Activated CD4-positive, alpha-beta T cell treated with anti-CD3 and anti-CD28 coated beads for 36 hours (primary cell): Measurements from ENCODE around the gene ASIC4. TPM values are rescaled to one million over a fixed set of nuclear protein-coding genes. Genes with fewer than 3 reads are reported as not detected.

Experiments used
- ATAC-seq: fragments of 200-7000 bp; cut with Tn5 transposase; one replicate; pipeline ENCODE4 v1.10.0; 2021; ENCODE audit warnings: mild to moderate bottlenecking, moderate library complexity
- CTCF ChIA-PET: fragments of 350-600 bp; sonication (Branson Sonifier 250); formaldehyde crosslinking; loops from one replicate; lab custom pipeline; 2021; ENCODE audit warnings: antibody characterized with exemption; lab: Charles Lee
- POLR2A ChIA-PET: fragments of 350-600 bp; sonication (Branson Sonifier 250); formaldehyde crosslinking; loops from one replicate; lab custom pipeline; 2021; ENCODE audit warnings: antibody characterized with exemption, inconsistent platforms; lab: Charles Lee
- DNase-seq: peaks from one replicate; pipeline ENCODE4 v3.0.0-alpha.2; 2020
- H3K27ac Mint-ChIP-seq: one replicate; pipeline ENCODE4 v1.8.0; 2021; ENCODE audit warnings: mixed read lengths
- H3K27me3 Mint-ChIP-seq: one replicate; pipeline ENCODE4 v1.8.0; 2021; ENCODE audit warnings: mixed read lengths
- H3K36me3 Mint-ChIP-seq: one replicate; pipeline ENCODE4 v1.8.0; 2021; ENCODE audit warnings: low read depth, mixed read lengths
- H3K4me1 Mint-ChIP-seq: one replicate; pipeline ENCODE4 v1.8.0; 2021; ENCODE audit warnings: mixed read lengths
- H3K4me3 Mint-ChIP-seq: one replicate; pipeline ENCODE4 v1.8.0; 2021; ENCODE audit warnings: mild to moderate bottlenecking, moderate library complexity, mixed read lengths
- H3K9me3 Mint-ChIP-seq: one replicate; pipeline ENCODE4 v1.8.0; 2021; ENCODE audit warnings: low read depth, mixed read lengths
- intact Hi-C, 2 experiments: fragments of 100-400 bp; cut with DNase I in 1 of 2; cut with micrococcal nuclease in 1 of 2; formaldehyde crosslinking; loops; one replicate each; pipeline versions ENCODE4 v1.14.2 to v1.15.1; 2022 to 2024; cut with DNase I, micrococcal nuclease
- total RNA-seq, 2 experiments: library from RNA; stranded (reverse); gene quantifications; one replicate each; pipeline ENCODE4 v1.2.3, GENCODE V29; 2021

Gene ASIC4
- total RNA-seq, 2 experiments from 2014 or later = not detected

GRCh38 chr2:219508971-219509779, 5.1 kb upstream of the ASIC4 start:
- no peak overlapping the region for H3K4me3 Mint-ChIP-seq
- ChIA-PET POLR2A (interaction anchor here (1.4 kb wide), 1 partner anchor 21 kb away, joined by 4 read pairs; no protein-coding TSS in a partner anchor), CTCF (interaction anchor here (0.5 to 5.6 kb wide), 12 partner anchors 9 to 223 kb away, joined by 3 to 55 read pairs (median 4); partner anchors contain the start of genes GMPPA and SPEG)
- intact Hi-C loops = loop anchor here in 1 of 2 experiments (10.0 kb wide), 1 partner anchor 1494 kb away; no protein-coding TSS in a partner anchor
- peaks cover 22% of the 10 kb centered on the region for H3K36me3 Mint-ChIP-seq
- no peak for DNase-seq
- peaks cover 42% of the 10 kb centered on the region for H3K27me3 Mint-ChIP-seq
- H3K4me1 Mint-ChIP-seq = peaks cover 19% of the 10 kb centered on the region
- peak; percentile 25 for ATAC-seq
- no peak overlapping the region for H3K27ac Mint-ChIP-seq
- H3K9me3 Mint-ChIP-seq = no peaks in the 10 kb centered on the region

DNA sequence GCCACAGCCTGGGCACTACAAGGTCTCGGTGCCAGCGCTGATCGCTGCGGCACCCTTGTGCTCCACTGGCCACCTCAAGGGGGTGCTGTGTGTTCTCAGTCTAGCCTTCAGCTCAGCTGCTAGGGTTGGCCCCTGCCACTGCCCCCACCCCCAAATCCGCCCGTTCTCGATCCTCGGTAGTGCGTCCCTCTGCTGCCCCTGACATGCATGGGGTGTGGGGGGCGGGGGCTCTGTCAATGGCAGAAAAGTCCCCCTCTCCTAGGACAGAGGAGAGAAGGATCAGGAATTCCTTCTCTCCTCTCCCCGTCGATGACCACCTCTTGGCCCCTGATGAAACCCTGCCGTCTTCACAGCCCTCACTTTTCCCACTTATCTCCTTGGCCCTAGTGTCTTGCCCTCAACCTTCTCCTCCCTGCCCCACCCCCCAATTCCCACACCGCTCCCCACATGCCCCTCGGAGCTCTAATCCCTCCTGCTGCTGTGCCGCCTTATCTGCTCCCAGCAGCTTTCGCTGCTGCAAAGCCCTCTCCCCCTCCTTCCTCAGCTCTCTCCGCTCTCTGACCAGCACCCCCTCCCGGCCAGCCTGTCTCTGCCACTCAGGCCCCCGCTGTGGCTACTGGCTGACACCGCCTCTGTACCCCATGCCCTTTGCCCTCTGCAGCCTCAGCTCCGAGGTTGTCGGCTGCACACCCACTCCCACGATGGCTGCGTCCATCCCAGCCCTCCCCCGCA, 4.3 kb upstream of the ASIC4 start:
- no peak overlapping the region for H3K27ac Mint-ChIP-seq
- H3K4me3 Mint-ChIP-seq = no peak overlapping the region
- ChIA-PET POLR2A (interaction anchor here (0.7 to 1.4 kb wide), 2 partner anchors 12 to 20 kb away, joined by 4 read pairs; partner anchors contain the start of gene GMPPA), CTCF (interaction anchor here (0.5 to 5.6 kb wide), 21 partner anchors 8 to 224 kb away, joined by 3 to 55 read pairs (median 4); partner anchors contain the start of genes GMPPA, SPEG and STK11IP)
- peak; percentile 91 for ATAC-seq
- peaks cover 20% of the 10 kb centered on the region for H3K4me1 Mint-ChIP-seq
- no peaks in the 10 kb centered on the region for H3K9me3 Mint-ChIP-seq
- H3K36me3 Mint-ChIP-seq = peaks cover 19% of the 10 kb centered on the region
- intact Hi-C loops = loop anchor here in 1 of 2 experiments (10.0 kb wide), 1 partner anchor 1495 kb away; no protein-coding TSS in a partner anchor
- peaks cover 44% of the 10 kb centered on the region for H3K27me3 Mint-ChIP-seq
- peak; percentile 77 for DNase-seq

DNA sequence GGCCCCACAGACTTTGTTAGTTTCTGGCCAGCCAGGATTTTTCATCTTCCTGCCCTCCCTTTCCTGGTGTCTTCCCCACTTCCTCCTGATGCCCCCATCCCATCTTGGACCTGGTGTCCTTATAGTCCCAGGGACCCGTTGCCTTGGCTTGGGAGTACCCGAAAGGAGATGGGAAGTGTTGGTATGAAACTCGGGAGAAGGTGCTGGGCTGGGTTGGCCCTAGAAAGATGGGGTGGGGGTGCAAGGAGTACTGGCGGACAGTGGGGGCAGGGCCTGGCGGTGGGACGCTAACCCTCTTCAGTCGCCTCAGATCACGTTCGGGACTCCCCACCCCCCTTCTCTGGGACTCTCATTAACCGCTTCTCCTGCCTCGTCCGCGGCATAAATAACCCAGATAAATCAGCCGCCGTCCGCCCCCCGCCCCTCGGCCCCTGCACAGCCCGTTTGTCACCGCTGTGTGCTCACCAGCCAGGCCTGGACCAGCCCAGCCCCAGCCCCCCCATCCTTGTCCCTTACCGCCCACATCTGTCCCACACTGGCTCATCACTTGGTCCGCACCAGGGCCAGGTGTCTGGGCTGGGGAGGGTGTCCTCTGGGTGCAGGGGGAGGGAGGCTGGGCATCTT, 3.7 kb upstream of the ASIC4 start:
- H3K4me1 Mint-ChIP-seq = peaks cover 20% of the 10 kb centered on the region
- DNase-seq = no peak
- H3K27me3 Mint-ChIP-seq = peaks cover 47% of the 10 kb centered on the region
- CTCF ChIA-PET = interaction anchor here (0.7 to 5.6 kb wide), 14 partner anchors 10 to 87 kb away, joined by 3 to 55 read pairs (median 4); partner anchors contain the start of genes GMPPA and STK11IP
- H3K9me3 Mint-ChIP-seq = no peaks in the 10 kb centered on the region
- H3K36me3 Mint-ChIP-seq = peaks cover 14% of the 10 kb centered on the region
- H3K27ac Mint-ChIP-seq = no peak overlapping the region
- no peak overlapping the region for H3K4me3 Mint-ChIP-seq
- intact Hi-C loops = no loop called here
- POLR2A ChIA-PET = interaction anchor here (0.6 to 0.7 kb wide), 2 partner anchors 12 to 29 kb away, joined by 3 to 4 read pairs; partner anchors contain the start of gene GMPPA
- ATAC-seq = no peak

DNA sequence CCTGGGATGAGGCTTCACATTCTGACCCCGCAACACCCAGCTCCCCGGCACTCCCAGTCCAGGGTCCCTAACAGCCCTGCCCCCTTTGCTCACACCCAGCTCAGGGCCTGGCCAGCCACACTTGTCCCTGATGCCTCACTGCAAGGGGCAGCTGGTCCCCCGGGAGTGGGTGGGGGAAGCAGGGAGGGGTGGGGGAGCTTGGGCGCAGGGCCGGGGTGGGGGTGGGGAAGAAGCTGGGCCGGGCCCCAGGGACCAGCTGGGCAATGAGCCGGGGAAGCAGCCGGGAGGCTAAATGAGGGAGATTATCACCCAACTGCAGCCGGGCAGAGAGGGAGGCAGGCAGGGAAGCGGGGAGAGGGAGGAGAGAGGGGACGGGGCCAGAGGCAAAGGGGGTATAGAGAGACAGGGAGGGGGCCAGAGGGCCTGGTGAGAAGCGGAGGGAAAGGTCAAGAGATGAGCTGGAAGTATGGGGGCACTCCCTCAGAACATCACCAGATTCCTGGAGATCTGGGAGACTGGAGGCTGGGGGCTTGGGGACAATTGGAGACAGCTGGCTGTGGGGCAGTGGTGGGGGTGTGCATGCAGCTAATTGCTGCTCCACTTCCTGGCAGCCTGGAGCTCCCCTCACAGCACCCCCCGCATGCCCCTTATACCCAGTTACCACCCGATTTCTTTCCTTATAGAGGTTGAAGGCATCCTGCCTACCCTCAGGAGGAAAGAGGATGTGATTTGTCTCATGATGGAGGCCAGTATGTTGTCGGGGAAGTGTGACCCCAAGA, 2.5 kb upstream of the ASIC4 start:
- Mint-ChIP-seq H3K4me1 (peaks cover 20% of the 10 kb centered on the region), H3K27me3 (peaks cover 57% of the 10 kb centered on the region), H3K4me3 (no peak overlapping the region), H3K27ac (no peak overlapping the region), H3K36me3 (peaks cover 9% of the 10 kb centered on the region), H3K9me3 (no peaks in the 10 kb centered on the region)
- DNase-seq (no peak), ATAC-seq (no peak)
- CTCF ChIA-PET = interaction anchor here (0.7 to 5.6 kb wide), 7 partner anchors 9 to 33 kb away, joined by 4 to 55 read pairs (median 6); partner anchors contain the start of gene GMPPA
- intact Hi-C loops = no loop called here
- POLR2A ChIA-PET = interaction anchor here (0.6 to 0.7 kb wide), 2 partner anchors 56 to 258 kb away, joined by 3 to 13 read pairs; partner anchors contain the start of gene TUBA4A

DNA sequence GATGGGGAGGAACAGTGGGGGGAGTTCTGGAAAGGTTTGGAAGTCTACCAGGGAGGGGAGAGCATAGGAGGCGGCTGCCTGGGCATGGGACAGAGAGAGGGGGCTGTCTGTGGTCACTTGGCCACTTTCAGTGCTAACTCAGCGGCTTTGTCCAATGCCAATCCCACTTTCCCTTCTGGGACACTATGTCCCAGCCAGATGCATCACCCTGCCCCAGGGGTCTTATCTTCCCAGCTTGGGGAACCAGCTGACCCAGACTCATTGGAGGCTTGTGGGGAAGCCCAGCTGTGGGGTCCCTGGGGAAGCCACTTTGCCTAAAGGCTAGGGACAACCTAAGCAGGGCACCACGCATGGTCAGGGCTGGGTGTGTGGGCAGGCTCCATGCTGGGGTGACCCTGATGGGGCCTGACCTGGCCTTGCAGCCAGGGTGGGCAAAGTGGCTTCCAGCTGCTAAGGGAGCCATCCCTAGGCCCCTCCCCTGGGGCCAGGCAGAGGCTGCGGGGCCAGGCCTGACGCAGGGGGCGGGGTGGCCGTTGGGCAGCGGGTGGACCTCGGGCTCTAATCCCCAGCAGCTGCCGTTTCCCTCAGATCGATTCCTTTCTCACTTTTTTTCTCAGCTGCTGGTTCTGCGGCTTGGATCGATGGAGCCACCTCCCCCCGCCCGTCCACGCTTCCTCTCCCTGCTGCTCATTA, 1.6 kb upstream of the ASIC4 start:
- POLR2A ChIA-PET = no interaction called here
- peaks cover 65% of the 10 kb centered on the region for H3K27me3 Mint-ChIP-seq
- DNase-seq = no peak
- peaks cover 20% of the 10 kb centered on the region for H3K4me1 Mint-ChIP-seq
- ATAC-seq = no peak
- H3K36me3 Mint-ChIP-seq = peaks cover 2% of the 10 kb centered on the region
- intact Hi-C loops = no loop called here
- CTCF ChIA-PET = interaction anchor here (0.7 to 3.6 kb wide), 3 partner anchors 17 to 38 kb away, joined by 3 to 11 read pairs (median 8); a partner anchor contains a TSS
- no peaks in the 10 kb centered on the region for H3K9me3 Mint-ChIP-seq
- no peak overlapping the region for H3K27ac Mint-ChIP-seq
- no peak overlapping the region for H3K4me3 Mint-ChIP-seq

- Mint-ChIP-seq H3K4me3 (no peak overlapping the region), H3K27ac (no peak overlapping the region), H3K4me1 (peaks cover 20% of the 10 kb centered on the region), H3K36me3 (no peaks in the 10 kb centered on the region), H3K27me3 (peaks cover 73% of the 10 kb centered on the region), H3K9me3 (no peaks in the 10 kb centered on the region)
- ATAC-seq = no peak
- intact Hi-C loops = no loop called here
- no peak for DNase-seq
- ChIA-PET POLR2A (interaction anchor here (0.6 kb wide), 1 partner anchor 45 kb away, joined by 3 read pairs; no protein-coding TSS in a partner anchor), CTCF (interaction anchor here (0.6 to 3.6 kb wide), 3 partner anchors 16 to 1477 kb away, joined by 3 to 11 read pairs (median 8); a partner anchor contains a TSS)
Observed at GRCh38 chr2:219513787-219514186, 495 bp upstream of the ASIC4 start.

- Mint-ChIP-seq H3K4me1 (peaks cover 15% of the 10 kb centered on the region), H3K27me3 (peaks cover 74% of the 10 kb centered on the region), H3K36me3 (no peaks in the 10 kb centered on the region), H3K9me3 (no peaks in the 10 kb centered on the region), H3K27ac (no peak overlapping the region), H3K4me3 (no peak overlapping the region)
- POLR2A ChIA-PET = no interaction called here
- no peak for DNase-seq
- CTCF ChIA-PET = interaction anchor here (0.6 to 6.8 kb wide), 3 partner anchors 15 to 518 kb away, joined by 3 to 37 read pairs (median 3); a partner anchor contains a TSS
- intact Hi-C loops = no loop called here
- no peak for ATAC-seq
Observed at GRCh38 chr2:219514836-219515235, 554 bp downstream of the ASIC4 start.

DNA sequence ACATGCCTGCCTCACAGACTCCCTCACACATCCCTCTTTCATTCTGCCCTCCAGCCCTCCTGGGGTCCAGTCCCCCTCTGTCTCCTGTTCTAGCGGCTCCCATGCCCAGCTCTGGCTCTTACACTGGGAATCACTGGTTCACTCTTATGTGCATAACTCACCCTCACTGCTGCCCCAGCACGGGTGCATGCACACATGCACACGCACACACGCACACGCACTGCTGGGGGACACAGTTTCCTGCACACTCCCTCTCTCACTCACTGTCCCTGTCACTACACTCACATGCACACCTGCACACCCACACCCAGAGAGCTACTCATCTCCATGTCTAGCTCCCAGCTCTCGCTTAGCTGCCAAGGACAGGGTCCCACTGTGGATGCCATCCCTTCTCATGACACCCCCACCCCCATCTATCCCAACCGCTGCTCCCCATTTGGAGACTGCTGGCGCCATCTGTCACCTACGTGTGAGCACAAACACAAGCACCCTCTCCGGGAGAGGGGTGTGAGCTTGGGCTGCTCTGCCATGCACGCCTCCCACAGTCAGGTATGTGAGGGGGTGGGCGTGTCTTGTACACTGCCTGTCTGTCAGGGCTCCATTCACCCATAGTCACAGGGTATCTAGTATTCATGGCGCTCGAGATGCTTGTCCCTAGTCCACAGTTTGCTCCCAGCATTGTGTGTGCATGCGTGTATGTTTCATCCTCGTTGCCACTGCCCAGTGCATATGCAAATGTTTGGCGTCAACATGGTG, 1.8 kb downstream of the ASIC4 start:
- Mint-ChIP-seq H3K36me3 (no peaks in the 10 kb centered on the region), H3K4me3 (no peak overlapping the region), H3K27ac (no peak overlapping the region), H3K9me3 (no peaks in the 10 kb centered on the region), H3K4me1 (peaks cover 9% of the 10 kb centered on the region), H3K27me3 (peaks cover 70% of the 10 kb centered on the region)
- ChIA-PET POLR2A (no interaction called here), CTCF (interaction anchor here (0.8 to 6.8 kb wide), 3 partner anchors 14 to 96 kb away, joined by 3 to 37 read pairs (median 4); a partner anchor contains a TSS)
- ATAC-seq (no peak), DNase-seq (no peak)
- intact Hi-C loops = no loop called here

- Mint-ChIP-seq H3K4me1 (peaks cover 12% of the 10 kb centered on the region), H3K4me3 (no peak overlapping the region), H3K36me3 (no peaks in the 10 kb centered on the region), H3K27ac (no peak overlapping the region), H3K27me3 (peaks cover 72% of the 10 kb centered on the region), H3K9me3 (no peaks in the 10 kb centered on the region)
- ATAC-seq = no peak
- POLR2A ChIA-PET = no interaction called here
- intact Hi-C loops = no loop called here
- CTCF ChIA-PET = interaction anchor here (6.8 kb wide), 1 partner anchor 13 kb away, joined by 37 read pairs; no protein-coding TSS in a partner anchor
- no peak for DNase-seq
Observed at GRCh38 chr2:219516888-219517287, 2.6 kb downstream of the ASIC4 start.
